Measurements from ENCODE around the gene IFIT1B.
"Not testable (repeated sequence)": the region's sequence is repeated elsewhere in the genome, so short reads cannot be mapped to it uniquely, and the experiment has no call there.

IFIT1B gene

DNA sequence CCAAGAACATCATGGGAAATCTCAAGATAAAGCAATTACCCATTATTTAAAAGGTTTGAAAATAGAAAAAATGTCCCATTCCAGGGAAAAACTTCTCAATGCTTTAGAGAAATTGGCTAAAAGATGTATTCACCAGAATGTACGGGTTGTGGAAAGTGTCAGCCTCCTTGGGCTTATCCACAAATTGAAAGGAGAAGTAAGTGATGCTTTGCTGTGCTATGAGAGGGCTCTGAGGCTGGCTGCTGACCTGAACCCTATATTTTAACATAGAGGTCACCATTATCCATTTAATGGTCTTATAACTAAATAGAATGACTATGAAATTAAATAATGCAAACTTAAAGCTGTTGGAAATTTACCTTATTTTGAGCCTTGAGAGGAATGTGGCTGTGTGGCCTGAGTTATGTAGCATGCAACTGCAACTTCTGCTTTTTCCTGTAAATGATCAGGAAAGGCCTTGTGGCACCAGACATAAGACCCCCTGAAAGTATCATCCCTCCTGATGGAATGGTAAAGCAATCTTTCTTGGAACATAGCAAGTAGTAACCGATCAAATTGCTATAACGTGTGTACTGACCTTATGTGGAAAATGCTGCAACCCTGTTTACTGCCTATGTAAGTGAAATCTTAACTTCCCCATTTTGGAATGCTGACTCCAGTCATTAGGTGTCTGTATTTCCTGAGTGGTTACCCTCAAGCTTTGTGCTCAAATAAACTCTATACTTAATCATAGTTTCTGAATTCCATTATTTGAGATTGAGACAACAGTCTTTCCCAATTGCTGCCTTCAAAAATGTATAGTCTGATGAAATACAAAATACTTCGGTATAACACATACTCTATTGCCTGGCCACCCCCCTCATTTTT is 6.9 kb downstream of the IFIT1B start:
- TF ChIP-seq, protein P1, sequence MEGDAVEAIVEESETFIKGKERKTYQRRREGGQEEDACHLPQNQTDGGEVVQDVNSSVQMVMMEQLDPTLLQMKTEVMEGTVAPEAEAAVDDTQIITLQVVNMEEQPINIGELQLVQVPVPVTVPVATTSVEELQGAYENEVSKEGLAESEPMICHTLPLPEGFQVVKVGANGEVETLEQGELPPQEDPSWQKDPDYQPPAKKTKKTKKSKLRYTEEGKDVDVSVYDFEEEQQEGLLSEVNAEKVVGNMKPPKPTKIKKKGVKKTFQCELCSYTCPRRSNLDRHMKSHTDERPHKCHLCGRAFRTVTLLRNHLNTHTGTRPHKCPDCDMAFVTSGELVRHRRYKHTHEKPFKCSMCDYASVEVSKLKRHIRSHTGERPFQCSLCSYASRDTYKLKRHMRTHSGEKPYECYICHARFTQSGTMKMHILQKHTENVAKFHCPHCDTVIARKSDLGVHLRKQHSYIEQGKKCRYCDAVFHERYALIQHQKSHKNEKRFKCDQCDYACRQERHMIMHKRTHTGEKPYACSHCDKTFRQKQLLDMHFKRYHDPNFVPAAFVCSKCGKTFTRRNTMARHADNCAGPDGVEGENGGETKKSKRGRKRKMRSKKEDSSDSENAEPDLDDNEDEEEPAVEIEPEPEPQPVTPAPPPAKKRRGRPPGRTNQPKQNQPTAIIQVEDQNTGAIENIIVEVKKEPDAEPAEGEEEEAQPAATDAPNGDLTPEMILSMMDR (conservative IDR thresholded peaks at IDR 0.05; ENCODE audit: low read length) = no peak
- H3K4me3 ChIP-seq (ENCODE audit: low read length) = no peak overlapping the region
- DNase-seq (ENCODE audit: low read depth) = peak; percentile 73

DNA sequence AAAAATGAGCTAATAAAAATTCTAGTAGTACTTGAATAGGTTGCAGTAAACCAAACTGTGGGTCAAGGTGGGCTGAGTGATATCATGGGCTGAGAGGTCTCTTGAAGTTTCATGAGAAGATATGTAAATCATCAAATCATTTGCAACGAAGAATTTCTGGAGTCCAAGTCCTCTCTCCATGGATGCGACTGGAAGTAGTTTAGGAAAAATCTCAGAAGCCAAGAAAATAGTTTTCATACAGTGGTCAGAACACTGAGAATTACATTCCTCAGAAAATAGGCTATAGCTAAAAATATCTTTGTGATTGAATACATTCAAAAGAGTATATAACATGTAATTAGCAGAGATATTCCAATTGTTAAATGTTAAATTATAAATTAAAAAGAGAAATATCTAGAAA is 10.9 kb downstream of the IFIT1B start:
- TF ChIP-seq, protein P1 (conservative IDR thresholded peaks at IDR 0.05; ENCODE audit: low read length) = no peak
- no peak overlapping the region for H3K4me3 ChIP-seq (ENCODE audit: low read length)
- DNase-seq (ENCODE audit: low read depth) = peak; percentile 19

DNA sequence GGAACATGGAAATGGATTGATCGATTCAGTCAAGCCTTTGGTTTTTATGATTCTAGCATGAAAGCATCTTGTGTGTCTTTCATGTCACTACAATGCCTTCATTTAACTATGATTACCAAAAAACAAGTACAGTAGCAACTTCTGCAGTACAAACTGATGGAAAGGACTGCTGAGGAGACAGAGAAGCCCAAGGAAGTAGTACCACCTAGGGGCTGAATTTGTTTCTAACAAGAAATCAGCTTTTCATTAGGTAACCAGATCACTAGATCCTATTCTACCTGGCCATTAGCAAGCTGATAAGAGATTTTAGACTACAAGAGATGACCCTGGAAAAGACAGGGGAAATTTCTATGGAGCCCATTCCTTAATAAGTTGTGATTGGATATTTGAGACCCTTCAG is 11.4 kb downstream of the IFIT1B start:
- TF ChIP-seq, protein P1 (conservative IDR thresholded peaks at IDR 0.05; ENCODE audit: low read length) = peak; percentile 67
- H3K4me3 ChIP-seq (ENCODE audit: low read length) = no peak overlapping the region
- DNase-seq (ENCODE audit: low read depth) = peak; percentile 68

DNA sequence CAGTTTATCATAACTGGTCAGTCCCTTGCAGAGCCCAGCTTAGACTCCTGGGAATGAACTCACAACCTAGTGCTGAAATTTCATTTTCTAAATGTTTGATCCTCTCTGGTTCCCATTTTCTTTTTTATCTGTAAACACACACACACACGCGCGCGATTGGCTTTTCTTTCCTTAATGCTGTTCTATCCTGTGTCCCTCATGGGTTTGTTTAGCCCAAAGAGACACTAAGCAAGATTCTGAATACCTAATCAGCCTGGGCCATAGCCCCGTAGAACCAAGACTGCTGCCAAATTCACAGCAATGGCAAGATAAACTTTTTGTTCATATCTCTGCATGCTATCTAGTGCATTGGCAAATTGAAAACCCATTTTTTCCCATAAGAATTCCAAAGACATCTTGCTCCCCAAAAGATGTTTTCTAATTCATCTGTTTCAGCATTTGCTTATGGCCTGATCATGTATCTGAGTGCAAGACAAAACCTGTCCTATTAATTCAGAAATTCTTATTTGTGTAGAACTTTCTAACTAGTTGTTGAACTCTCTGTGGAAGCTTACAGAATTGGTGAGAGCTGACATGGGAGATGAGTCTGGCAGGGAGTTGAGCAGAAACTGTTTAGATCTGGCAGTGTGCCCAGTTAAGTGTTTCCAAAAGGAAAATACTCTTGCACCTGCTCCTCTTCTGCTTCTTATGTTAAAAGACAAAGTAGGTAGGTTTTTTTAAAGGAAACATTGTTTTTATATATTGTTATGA is 12.8 kb downstream of the IFIT1B start:
- TF ChIP-seq, protein P1 (conservative IDR thresholded peaks at IDR 0.05; ENCODE audit: low read length) = no peak
- H3K4me3 ChIP-seq (ENCODE audit: low read length) = no peak overlapping the region
- DNase-seq (ENCODE audit: low read depth) = no peak

DNA sequence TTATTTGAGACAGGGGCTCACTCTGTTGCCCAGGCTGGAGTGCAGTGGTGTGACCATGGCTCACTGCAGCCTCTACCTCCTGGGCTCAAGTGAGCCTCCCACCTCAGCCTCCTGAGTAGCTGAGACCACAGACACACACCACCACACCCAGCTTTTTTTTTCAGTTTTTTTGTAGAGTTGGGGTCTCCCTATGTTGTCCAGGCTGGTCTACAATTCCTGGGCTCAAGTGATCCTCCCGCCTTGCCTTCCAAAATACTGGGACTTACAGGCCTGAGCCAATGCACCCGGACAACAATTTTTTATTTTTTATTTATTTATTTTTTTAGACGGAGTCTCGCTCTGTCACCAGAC is 13.3 kb downstream of the IFIT1B start:
- DNase-seq (ENCODE audit: low read depth) = not testable (repeated sequence)

DNA sequence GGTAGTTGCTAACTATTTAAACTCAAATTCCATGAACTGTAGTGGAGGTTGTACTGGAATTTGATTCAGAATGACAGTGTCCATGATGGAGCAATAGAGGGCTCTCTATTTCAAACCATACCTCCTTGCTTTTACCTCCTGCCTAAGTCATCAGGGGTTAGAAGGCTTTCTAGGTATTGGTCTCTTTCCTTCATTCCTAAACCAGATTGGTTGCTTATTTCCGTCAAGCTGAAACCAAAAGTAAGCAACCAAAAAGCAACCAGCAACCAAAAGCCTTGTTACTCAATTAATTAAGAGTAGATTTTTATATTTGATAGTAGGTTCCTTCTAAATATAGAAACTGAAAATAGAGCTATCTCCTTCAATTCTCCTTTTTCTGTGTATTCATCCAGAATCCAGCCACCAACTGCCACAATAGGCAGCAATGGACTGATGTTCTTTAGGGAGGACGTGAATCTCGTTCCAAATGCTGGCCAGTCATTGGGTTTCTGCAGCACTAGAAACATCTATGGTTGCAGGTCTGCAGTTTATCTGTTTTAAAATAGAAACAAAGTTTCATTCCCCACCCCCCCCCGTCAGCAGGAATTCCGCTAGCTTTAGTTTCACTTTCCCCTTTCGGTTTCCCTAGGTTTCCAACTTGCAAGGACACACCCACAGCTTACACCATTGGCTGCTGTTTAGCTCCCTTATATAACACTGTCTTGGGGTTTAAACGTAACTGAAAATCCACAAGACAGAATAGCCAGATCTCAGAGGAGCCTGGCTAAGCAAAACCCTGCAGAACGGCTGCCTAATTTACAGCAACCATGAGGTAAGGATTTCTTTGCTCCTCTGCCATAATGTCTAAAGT is 14.3 kb downstream of the IFIT1B start, which contains the start of gene IFIT1:
IFIT1 (plus strand) TSS at position 717 of the 850 bp plus-strand sequence; CDS start at position 807, 90 bp downstream.
- TF ChIP-seq, protein P1 (conservative IDR thresholded peaks at IDR 0.05; ENCODE audit: low read length) = no peak
- H3K4me3 ChIP-seq (ENCODE audit: low read length) = peak within 1 kb of the TSS; percentile 73
- peak; percentile 93 for DNase-seq (ENCODE audit: low read depth)

More for the DNA sequence above, 13.3 kb downstream of the IFIT1B start:
- not testable (repeated sequence) for H3K4me3 ChIP-seq (ENCODE audit: low read length)

DNA sequence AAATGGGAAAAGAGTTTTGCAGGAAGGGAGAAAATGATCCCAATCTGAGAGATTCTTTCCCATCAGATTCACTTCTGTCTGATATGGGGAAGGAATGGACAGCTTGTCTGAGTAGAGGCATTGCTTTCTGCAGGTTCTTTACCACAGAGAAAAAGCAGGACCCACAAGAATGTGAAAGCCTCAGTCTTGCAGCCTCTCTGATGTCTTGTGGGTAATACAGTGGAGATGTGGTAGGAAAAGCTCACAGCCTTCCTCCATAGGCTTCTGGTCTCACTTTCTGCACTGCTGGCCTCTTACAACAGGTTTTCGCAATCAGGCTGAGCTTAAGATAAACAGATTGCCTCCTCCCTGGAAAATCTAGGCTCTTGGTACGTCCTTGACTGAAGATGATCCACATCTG is 15.1 kb downstream of the IFIT1B start:
- peak overlapping the region; percentile 73 for H3K4me3 ChIP-seq (ENCODE audit: low read length)
- TF ChIP-seq, protein P1 (conservative IDR thresholded peaks at IDR 0.05; ENCODE audit: low read length) = no peak
- DNase-seq (ENCODE audit: low read depth) = peak; percentile 93

Data from AG10803 (cell line).